ENCODE data around the gene MBNL1. TPM values are rescaled to one million over a fixed set of nuclear protein-coding genes. Genes with fewer than 3 reads are reported as not detected.

Gene MBNL1
- total RNA-seq, 1 donor: 465 TPM

DNA sequence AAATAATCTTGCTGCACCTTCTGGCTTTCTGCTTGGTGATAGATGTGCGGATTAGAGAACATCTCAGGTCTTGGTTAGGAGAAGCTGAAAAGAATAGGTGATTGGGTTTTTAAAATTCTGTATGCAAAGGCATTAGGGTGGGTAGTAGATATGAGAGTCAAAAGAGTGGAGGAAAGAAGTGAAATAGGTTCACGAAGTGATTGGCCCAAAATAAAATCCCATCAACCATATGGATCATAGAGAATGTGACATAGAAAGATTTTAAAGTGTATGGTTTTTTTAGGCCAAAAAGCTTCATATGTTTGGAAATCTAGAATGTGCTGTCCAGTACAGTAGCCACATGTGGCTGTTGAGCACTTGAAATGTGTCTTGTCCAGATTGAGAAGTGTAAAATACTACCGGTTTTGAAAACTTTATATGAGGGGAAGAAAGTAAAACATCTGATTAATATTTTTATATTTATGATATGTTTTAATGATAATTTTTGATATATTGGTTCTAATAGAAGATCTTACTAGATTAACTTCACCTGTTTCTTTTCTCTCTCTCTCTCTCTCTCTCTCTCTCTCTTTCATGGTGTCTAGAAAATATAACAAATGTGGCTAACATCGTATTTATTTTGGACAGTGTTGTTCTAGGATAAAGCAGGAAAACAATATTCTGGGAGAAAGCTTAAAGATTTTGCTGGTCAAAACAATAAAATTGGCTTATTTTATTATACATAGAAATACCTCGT, 2.9 kb downstream of the MBNL1 start:
- TF ChIP-seq, protein P1, sequence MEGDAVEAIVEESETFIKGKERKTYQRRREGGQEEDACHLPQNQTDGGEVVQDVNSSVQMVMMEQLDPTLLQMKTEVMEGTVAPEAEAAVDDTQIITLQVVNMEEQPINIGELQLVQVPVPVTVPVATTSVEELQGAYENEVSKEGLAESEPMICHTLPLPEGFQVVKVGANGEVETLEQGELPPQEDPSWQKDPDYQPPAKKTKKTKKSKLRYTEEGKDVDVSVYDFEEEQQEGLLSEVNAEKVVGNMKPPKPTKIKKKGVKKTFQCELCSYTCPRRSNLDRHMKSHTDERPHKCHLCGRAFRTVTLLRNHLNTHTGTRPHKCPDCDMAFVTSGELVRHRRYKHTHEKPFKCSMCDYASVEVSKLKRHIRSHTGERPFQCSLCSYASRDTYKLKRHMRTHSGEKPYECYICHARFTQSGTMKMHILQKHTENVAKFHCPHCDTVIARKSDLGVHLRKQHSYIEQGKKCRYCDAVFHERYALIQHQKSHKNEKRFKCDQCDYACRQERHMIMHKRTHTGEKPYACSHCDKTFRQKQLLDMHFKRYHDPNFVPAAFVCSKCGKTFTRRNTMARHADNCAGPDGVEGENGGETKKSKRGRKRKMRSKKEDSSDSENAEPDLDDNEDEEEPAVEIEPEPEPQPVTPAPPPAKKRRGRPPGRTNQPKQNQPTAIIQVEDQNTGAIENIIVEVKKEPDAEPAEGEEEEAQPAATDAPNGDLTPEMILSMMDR (IDR thresholded peaks at IDR 0.05; ENCODE audit: insufficient read depth, low read length): no peak
- DNase-seq (ENCODE audit: low read depth): peak; percentile 33

DNA sequence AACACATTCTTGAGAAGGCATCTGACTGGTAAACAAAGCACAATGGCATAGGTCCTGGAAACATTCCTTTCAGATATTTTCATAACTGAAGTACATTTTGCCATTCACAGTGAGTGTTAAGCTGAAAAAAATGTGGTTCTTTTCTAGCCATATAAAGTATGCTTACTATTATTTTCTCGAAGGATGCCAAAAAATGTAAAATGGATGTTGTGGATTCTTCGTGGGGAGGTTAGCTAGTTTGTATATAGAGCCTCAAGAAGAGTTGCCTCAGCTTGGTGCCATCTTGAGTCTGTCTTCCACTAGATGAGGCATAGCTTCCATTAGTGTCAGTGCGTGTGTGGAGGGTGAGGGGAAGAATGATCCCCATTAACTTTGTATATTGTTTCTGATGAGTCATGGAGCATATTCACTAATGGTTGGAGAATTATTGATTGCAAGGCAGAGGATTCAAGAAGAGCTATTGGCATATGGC, 4.1 kb downstream of the MBNL1 start:
- peak overlapping the region; percentile 23 for H3K4me3 ChIP-seq (ENCODE audit: low read depth, low read length)
- DNase-seq (ENCODE audit: low read depth): peak; percentile 81
- TF ChIP-seq, protein P1 (IDR thresholded peaks at IDR 0.05; ENCODE audit: insufficient read depth, low read length): no peak

More for the DNA sequence above, 2.9 kb downstream of the MBNL1 start:
- H3K4me3 ChIP-seq (ENCODE audit: low read depth, low read length): peak overlapping the region; percentile 74

DNA sequence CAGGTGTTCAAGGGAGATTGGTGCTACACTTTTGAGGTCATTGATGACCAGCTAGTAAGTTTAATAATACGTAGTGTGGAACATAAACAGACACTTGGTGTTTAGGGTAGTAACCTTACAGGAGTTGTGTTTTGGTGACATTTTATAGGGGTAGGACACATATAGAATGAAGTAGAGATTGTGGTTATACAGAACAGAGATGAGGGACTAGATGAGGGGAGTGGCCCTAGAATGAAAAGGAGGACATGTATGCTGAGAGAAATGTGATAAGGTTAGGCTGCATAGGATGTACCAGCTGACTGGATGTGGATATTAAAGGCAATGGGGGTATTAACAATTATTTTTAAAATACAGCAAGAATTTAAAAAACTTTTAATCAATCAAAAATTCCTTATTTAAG, 8.0 kb downstream of the MBNL1 start:
- no peak overlapping the region for H3K4me3 ChIP-seq (ENCODE audit: low read depth, low read length)
- DNase-seq (ENCODE audit: low read depth): no peak
- TF ChIP-seq, protein P1 (IDR thresholded peaks at IDR 0.05; ENCODE audit: insufficient read depth, low read length): no peak

DNA sequence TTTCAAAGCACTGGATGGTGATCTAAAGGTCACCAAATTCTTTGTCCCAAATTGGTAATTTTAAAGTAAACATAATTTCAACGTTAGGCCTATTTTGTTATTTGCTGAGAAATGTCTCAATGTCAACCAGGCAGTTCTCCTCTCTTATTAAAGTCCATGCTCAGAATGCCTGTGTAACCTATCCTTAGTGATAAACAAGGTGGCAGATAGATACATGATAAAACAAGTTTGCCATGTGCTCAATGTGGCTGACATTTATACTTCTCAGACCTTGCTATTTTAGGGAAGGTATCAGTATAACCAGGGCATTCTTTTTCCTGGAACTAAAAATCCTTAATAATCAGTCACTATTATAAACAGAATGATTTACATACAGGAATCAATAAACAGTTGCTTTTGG, 8.5 kb downstream of the MBNL1 start:
- H3K4me3 ChIP-seq (ENCODE audit: low read depth, low read length): no peak overlapping the region
- no peak for DNase-seq (ENCODE audit: low read depth)
- TF ChIP-seq, protein P1 (IDR thresholded peaks at IDR 0.05; ENCODE audit: insufficient read depth, low read length): no peak

DNA sequence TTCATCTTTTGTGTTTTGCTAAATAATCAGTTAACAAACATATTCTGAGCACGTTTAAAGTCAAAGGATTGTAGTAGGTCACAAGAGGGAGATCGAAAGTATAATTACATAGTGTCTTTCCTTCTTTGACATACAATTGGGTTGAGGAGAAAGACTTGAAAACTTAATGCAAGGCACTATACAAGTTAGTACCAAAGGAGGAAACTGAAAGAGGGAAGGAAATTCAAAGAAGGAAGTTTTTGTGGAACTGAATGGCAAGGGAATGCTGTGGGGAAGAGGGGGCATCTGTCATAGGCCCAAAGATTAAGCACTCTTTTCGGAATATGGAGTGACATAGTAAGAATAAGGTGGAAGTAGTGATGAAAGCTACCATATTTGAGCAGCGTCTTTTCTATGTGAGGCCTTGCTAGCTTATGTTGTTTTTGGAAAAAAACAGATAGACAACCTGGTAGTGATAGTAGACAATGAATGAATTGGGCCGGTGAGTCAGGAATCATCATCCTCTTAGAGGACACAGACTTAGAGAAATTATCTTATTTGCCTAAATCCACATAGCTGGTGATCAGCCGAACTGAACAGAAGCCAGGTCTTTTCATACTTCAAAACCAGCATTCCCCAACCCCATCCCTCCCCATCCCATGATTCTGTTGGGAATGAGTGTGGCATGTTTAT, 10.2 kb downstream of the MBNL1 start:
- no peak overlapping the region for H3K4me3 ChIP-seq (ENCODE audit: low read depth, low read length)
- no peak for DNase-seq (ENCODE audit: low read depth)
- TF ChIP-seq, protein P1 (IDR thresholded peaks at IDR 0.05; ENCODE audit: insufficient read depth, low read length): no peak

DNA sequence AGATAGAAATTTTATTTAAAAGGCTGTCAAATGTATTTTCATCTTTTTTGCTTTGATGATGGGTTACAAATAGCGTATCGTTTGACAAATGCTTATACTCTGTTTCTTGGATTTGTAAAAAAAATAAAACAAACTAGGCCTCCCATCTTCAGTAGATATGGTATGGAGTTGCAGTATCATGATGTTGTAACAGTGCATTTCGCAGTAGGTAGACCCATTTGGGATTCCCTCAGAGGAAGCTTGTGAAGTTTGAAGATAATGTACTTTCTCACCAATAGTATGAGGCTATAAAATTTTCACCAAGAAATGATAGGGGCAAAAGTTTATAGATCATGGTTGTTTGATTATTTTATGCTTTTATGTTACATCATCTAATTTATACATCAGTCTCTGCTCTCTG, 10.8 kb downstream of the MBNL1 start:
- DNase-seq (ENCODE audit: low read depth): no peak
- no peak overlapping the region for H3K4me3 ChIP-seq (ENCODE audit: low read depth, low read length)
- TF ChIP-seq, protein P1 (IDR thresholded peaks at IDR 0.05; ENCODE audit: insufficient read depth, low read length): no peak

Data from fibroblast of the aortic adventitia (primary cell).